Keratinocyte (primary cell): ENCODE data around the gene ZNF581. TPM values are rescaled to one million over a fixed set of nuclear protein-coding genes. Genes with fewer than 3 reads are reported as not detected.

Experiments
- DNase-seq: peaks from one replicate; pipeline ENCODE4 v3.0.0-alpha.2; 2011; ENCODE audit warnings: low read depth, missing footprints, low spot score
- FAIRE-seq: peaks from 2 replicates; lab custom pipeline; 2011; peaks lifted over from hg19 to GRCh38; lab: Jason Lieb, UNC
- H2AFZ ChIP-seq: 2 replicates; pipeline ENCODE4 v1.6.0; 2012; ENCODE audit warnings: low read length, control low read depth, inconsistent platforms; ENCODE audit not compliant: control insufficient read depth
- H3K27ac ChIP-seq: 2 replicates; pipeline ENCODE4 v1.5.1; 2011; ENCODE audit warnings: low read length; ENCODE audit not compliant: control insufficient read depth, insufficient read depth
- H3K27me3 ChIP-seq: 3 replicates; pipeline ENCODE4 v1.6.0; 2011; ENCODE audit warnings: low read length; ENCODE audit not compliant: control insufficient read depth, insufficient read depth; ENCODE audit errors: extremely low read depth
- H3K36me3 ChIP-seq, 2 experiments: 2 replicates in 1 of 2; 3 replicates in 1 of 2; pipeline ENCODE4 v1.5.1; 2011; ENCODE audit warnings: low read length in 2 of 2, mild to moderate bottlenecking in 1 of 2; ENCODE audit not compliant: control insufficient read depth in 2 of 2, insufficient read depth in 2 of 2; ENCODE audit errors: extremely low read depth in 1 of 2
- H3K4me1 ChIP-seq: 3 replicates; pipeline ENCODE4 v1.5.1; 2011; ENCODE audit warnings: low read length; ENCODE audit not compliant: control insufficient read depth, insufficient read depth; ENCODE audit errors: extremely low read depth
- H3K4me2 ChIP-seq: 3 replicates; pipeline ENCODE4 v1.6.0; 2011; ENCODE audit warnings: low read depth, low read length; ENCODE audit not compliant: control insufficient read depth, insufficient read depth; ENCODE audit errors: extremely low read depth
- H3K4me3 ChIP-seq, 3 experiments: fragments of 200-600 bp in 1 of 3; sonication (generic) in 1 of 3; 2 replicates in 2 of 3; 3 replicates in 1 of 3; pipeline ENCODE4 v1.5.1; 2011 to 2016; ENCODE audit warnings: low read length in 3 of 3, mild to moderate bottlenecking in 3 of 3, control low read depth in 2 of 3, inconsistent platforms in 1 of 3, low read depth in 1 of 3, mixed read lengths in 1 of 3, mixed run types in 1 of 3, moderate library complexity in 1 of 3; ENCODE audit not compliant: control insufficient read depth in 2 of 3, insufficient read depth in 2 of 3; ENCODE audit errors: extremely low read depth in 1 of 3
- H3K79me2 ChIP-seq: 2 replicates; pipeline ENCODE4 v1.6.0; 2012; ENCODE audit warnings: low read length; ENCODE audit not compliant: control insufficient read depth, insufficient read depth
- H3K9ac ChIP-seq: 3 replicates; pipeline ENCODE4 v1.6.0; 2011; ENCODE audit warnings: low read length; ENCODE audit not compliant: control insufficient read depth, insufficient read depth; ENCODE audit errors: extremely low read depth
- H3K9me1 ChIP-seq: 3 replicates; pipeline ENCODE4 v1.6.0; 2011; ENCODE audit warnings: low read length; ENCODE audit not compliant: control insufficient read depth, insufficient read depth; ENCODE audit errors: extremely low read depth
- H3K9me3 ChIP-seq: 2 replicates; pipeline ENCODE4 v1.5.1; 2012; ENCODE audit warnings: low read depth, low read length; ENCODE audit not compliant: control insufficient read depth
- H4K20me1 ChIP-seq: 3 replicates; pipeline ENCODE4 v1.6.0; 2011; ENCODE audit warnings: low read length; ENCODE audit not compliant: control insufficient read depth, insufficient read depth; ENCODE audit errors: extremely low read depth
- CTCF ChIP-seq, 3 experiments: IDR thresholded peaks in 1 of 3; conservative IDR thresholded peaks in 1 of 3; optimal IDR thresholded peaks in 1 of 3; 2 replicates in 2 of 3; 3 replicates in 1 of 3; pipeline versions ENCODE3 to v1.5.1; 2011; ENCODE audit warnings: low read length in 3 of 3, mild to moderate bottlenecking in 3 of 3, moderate library complexity in 2 of 3, control low read depth in 1 of 3, inconsistent platforms in 1 of 3; ENCODE audit not compliant: insufficient read depth in 2 of 3; ENCODE audit errors: extremely low read depth in 1 of 3
- EZH2 ChIP-seq: IDR thresholded peaks from one replicate; pipeline ENCODE4 v1.6.1; 2012; ENCODE audit warnings: inconsistent platforms, mild to moderate bottlenecking, low read length, moderate library complexity
- dilution Hi-C: fragments of 300-500 bp; cut with MboI; formaldehyde crosslinking; loops from one replicate; pipeline ENCODE4 v1.7.0; 2020; ENCODE audit warnings: low sequenced_read_pairs; ENCODE audit not compliant: extremely low pct_ligation_motif_present
- polyA plus RNA-seq, 5 experiments: library from polyadenylated mRNA; depleted of rRNA in 3 of 5; stranded (reverse) in 3 of 5; stranded (forward) in 1 of 5; unstranded in 1 of 5; fragments of >200 nt; gene quantifications; 1 replicate in 1 of 5; 2 replicates in 3 of 5; 3 replicates in 1 of 5; pipeline versions ENCODE4 v1.2.1 to v1.2.3, GENCODE V29; 2011 to 2012; ENCODE audit warnings: missing spikeins in 2 of 5, low read depth in 1 of 5, low replicate concordance in 1 of 5

The ZNF581 gene
- polyA plus RNA-seq, 1 donor (not counting 4 experiments of a cell fraction or from before 2014, with no cell fraction given) = 14.8 TPM

GRCh38 chr19:55651236-55651635 is 7.8 kb downstream of the ZNF581 start:
- Histone ChIP-seq H3K4me1 (peaks cover 12% of the 10 kb centered on the region), H3K27me3 (no peaks in the 10 kb centered on the region), H2AFZ (no peak overlapping the region), H3K79me2 (peaks cover 14% of the 10 kb centered on the region), H3K9ac (no peak overlapping the region), H3K9me1 (no peaks in the 10 kb centered on the region), H3K4me2 (no peak overlapping the region), H3K27ac (no peak overlapping the region), H3K36me3 (peaks cover 3 to 7% of the 10 kb centered on the region in 2 experiments), H3K9me3 (no peaks in the 10 kb centered on the region), H4K20me1 (no peaks in the 10 kb centered on the region), H3K4me3 (no peak overlapping the region)
- dilution Hi-C loops = no loop called here
- FAIRE-seq (no peak), DNase-seq (no peak)
- TF ChIP-seq CTCF (optimal IDR thresholded peaks at IDR 0.05 in 1 of 3, IDR thresholded peaks at IDR 0.05 in 1 of 3, conservative IDR thresholded peaks at IDR 0.05 in 1 of 3; ENCODE audit: extremely low read depth in 1 of 3, insufficient read depth in 2 of 3, low read length in 3 of 3) (no peak), EZH2 (no peak)

GRCh38 chr19:55652311-55653128 is 9.1 kb downstream of the ZNF581 start:
- Histone ChIP-seq H3K9me3 (no peaks in the 10 kb centered on the region), H3K79me2 (peaks cover 26% of the 10 kb centered on the region), H2AFZ (no peak overlapping the region), H3K9ac (peak overlapping the region; percentile 98), H3K4me3 (peak overlapping the region in 1 of 3 experiments; percentile 91), H4K20me1 (peaks cover 11% of the 10 kb centered on the region), H3K9me1 (no peaks in the 10 kb centered on the region), H3K27me3 (no peaks in the 10 kb centered on the region), H3K36me3 (peaks cover 2 to 7% of the 10 kb centered on the region in 2 experiments), H3K27ac (no peak overlapping the region), H3K4me2 (no peak overlapping the region), H3K4me1 (peaks cover 21% of the 10 kb centered on the region)
- FAIRE-seq = no peak
- dilution Hi-C loops = no loop called here
- DNase-seq = no peak
- TF ChIP-seq CTCF (optimal IDR thresholded peaks at IDR 0.05 in 1 of 3, IDR thresholded peaks at IDR 0.05 in 1 of 3, conservative IDR thresholded peaks at IDR 0.05 in 1 of 3; ENCODE audit: extremely low read depth in 1 of 3, insufficient read depth in 2 of 3, low read length in 3 of 3) = no peak
- no peak for TF ChIP-seq EZH2
